ENCODE results near the gene DOK3. TPM values are rescaled to one million over a fixed set of nuclear protein-coding genes. Genes with fewer than 3 reads are reported as not detected.
"Not testable (repeated sequence)": the region's sequence is repeated elsewhere in the genome, so short reads cannot be mapped to it uniquely, and the experiment has no call there.

Gene DOK3
- total RNA-seq, 1 donor from 2014 or later, result 3.0 TPM

DNA sequence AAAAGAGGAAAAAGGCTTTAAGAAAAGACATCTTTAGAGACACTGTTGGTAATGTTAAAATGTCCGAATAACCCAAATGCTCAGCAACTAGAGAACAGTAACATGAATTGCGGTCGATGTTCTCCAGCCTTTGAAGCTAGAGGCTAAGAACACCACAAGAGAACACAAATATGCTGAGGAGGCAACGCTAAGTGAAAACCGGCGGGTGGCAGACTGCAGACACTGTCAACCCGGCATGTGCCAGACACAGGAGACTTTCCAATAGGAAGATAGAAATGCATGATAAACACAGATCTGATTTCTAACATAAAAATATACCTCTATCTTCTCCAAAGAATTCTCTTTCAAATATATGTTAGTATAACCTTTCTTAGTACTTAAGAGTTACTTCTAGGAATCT lies 25.5 kb upstream of the DOK3 start:
- no peak for DNase-seq

DNA sequence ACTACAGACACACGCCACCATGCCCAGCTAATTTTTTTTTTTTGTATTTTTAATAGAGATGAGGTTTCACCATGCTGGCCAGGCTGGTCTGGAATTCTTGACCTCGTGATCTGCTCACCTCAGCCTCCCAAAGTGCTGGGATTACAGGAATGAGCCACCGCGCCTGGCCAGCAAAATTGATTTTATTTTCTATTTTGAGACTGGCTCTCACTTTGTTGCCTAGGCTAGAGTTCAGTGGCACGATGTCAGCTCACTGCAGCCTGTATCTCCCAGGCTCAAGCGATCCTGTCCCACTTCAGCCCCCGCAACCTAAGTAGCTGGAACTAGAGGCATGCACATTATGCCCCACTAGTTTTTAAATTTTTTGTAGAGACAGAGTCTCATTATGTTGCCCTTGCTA lies 24.8 kb upstream of the DOK3 start:
- DNase-seq, result not testable (repeated sequence)

DNA sequence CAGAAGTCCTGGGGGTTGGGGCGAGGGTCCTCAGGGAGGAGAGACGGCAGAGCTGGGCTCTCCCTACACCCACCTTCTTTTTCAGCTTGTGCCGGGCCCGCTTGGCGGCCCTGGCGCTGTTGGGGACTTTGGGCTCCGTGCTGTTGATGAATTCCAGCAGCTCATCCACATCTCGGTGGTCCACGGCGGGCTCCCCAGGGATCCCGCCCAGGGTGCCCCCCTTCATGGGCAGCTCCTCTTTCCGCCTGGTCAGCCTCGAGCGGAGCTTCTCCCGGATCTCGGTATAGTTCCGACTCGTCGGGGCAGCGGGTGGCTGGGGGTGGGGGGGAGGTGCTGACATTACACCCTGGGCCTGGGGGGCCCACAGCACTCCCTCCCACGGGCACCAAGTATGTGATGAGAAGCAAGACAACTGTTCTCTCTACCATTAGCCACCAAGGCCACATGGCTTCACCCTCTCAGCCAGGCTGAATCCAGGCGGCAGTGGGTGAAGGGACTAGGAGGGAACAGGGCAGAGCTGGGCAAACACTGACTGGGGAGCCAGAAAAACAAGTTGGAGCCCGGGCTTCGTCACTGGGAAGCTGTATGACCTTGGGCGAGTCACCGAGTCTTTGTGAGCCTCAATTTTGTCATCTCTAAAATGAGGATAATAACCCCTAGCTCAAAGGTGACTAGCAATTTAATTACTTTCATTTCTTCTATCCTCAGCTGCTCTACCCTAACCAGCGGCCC lies 21.7 kb upstream of the DOK3 start:
- no peak for DNase-seq

- DNase-seq, result no peak
Observed at GRCh38 chr5:177530638-177531037, 21.0 kb upstream of the DOK3 start.

GRCh38 chr5:177529247-177530203 lies 19.9 kb upstream of the DOK3 start:
- DNase-seq, result no peak

DNA sequence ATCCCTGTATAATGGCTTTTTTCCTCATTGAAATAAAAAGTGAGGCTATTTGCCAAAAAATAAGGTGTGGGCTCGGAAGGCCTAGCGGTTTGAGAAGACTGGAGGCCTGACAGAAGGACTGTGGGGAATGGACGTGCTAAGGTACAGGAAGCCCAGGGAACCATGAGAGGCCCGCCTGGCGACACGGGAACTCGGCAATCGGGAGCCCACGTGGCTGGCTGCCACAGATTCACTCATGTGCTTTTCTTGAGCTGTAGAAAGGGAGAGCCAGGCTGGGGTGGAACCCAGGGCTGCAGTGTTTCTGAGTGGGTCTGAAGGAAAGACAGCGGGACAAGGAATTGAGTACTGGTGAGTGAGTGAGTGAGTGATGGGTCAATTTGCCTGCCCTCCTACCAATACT lies 19.0 kb upstream of the DOK3 start:
- DNase-seq, result no peak

DNA sequence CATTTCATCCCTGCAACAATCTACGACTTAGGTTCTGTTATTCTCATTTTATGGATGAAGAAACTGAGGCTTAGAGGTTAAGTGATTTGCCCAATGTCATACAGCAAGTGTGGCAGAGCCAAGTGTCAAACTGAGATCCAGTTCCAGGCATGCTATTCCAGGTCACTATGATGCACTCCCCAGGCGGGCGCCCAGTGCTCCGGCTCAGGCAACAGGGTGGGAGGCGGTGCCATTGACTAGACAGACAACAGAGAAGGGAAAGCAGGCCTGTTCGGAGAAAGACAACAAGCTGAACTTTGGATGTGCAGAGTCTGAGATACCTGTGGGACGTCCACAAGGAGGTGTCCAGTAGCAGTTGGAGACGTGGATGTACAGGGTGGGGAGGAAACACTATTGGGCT lies 18.0 kb upstream of the DOK3 start:
- no peak for DNase-seq

- DNase-seq, result no peak
Observed at GRCh38 chr5:177526791-177527190, 17.2 kb upstream of the DOK3 start.

GRCh38 chr5:177526191-177526590 lies 16.6 kb upstream of the DOK3 start:
- DNase-seq, result no peak

DNA sequence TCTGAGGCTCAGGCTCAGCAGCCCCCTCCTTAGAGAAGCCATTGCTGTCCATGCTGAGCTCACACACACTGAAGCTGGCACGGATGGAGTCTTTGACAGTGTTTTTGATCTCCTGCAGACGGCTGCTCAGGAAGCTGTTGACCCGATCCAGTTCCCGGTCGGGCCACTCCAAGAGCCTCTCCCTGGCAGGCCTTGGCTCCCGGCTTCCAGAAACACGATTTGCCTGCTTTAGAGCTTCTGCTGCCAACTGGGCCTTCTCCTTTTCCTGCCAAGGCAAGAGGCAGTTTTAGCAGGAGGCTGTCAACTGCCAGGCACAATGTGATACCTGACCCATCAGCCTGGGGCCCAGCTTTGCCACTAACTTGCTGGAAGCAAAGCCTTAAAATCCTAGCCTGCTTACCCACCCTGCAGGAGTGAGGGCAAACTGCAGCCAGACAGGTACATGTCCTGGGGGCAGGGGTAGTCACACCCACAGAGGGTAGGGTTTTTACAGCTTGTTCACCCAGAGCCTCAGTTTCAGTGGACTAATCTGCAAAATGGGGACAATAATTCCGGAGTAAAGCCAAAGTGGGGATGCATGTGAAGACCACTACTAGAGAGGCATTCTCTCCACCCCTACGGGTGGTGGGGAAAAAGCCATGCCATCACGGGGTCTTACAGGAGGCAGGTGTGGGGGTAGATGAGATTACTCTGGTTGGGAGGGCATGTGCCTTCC lies 15.5 kb upstream of the DOK3 start:
- DNase-seq, result no peak

DNA sequence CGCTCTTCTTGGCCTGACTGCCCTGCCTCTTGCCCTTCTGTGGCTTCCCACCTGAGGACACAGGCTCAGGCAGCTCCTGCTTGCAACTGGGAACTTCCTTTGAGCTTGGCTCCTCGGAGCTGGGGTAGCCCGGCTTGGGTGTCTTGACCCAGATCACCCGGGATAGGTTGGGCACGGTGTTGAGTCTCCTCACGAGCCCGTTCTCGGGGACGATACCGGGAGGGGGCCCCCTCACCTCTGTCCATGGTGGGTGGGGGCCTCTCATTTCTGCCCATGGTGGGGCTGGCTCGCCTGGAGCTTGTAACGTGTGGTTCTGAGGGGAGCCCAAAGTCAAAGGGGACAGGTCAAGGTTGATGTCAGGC lies 14.9 kb upstream of the DOK3 start:
- DNase-seq, result no peak

DNA sequence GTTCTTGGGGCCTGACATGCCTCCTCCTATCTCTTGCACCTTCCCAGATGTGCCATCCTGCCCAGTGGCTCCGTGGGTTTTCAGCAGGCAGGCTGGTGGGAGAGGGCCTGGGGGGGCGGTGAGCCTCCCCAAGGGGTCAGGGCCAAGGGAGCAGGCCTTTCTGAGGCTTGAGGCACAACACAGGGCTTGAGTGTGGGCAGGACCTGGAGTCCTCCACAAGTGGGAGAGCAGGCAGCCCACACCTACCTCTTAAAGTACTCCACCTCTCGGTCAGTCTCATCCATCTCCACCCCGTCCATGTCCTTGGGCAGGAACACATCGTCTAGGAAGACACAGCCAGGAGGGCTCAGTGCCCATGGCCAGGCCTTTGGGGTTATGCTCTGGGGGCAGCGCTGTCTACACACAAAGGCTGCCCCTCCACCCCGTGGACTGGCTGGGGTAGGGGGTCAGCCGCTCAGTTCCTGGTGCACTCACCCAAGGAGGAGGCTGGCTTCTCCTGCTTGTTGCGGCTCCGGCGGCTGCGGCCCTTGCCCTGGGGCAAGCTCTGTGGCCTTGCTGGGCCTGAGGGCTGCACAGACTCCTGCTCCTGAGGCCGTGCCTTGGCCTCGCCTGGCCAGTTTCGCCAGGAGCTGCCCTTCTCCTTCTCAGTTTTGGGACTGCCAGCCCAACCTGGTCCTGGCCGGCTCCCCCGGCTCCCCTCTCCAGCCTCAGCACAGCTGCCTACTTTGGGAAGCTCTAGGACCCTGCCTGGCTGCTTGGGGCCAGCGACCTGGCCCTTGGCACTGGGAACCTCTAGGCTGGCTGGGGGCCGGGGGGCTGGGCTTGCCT lies 14.3 kb upstream of the DOK3 start:
- DNase-seq, result no peak

DNA sequence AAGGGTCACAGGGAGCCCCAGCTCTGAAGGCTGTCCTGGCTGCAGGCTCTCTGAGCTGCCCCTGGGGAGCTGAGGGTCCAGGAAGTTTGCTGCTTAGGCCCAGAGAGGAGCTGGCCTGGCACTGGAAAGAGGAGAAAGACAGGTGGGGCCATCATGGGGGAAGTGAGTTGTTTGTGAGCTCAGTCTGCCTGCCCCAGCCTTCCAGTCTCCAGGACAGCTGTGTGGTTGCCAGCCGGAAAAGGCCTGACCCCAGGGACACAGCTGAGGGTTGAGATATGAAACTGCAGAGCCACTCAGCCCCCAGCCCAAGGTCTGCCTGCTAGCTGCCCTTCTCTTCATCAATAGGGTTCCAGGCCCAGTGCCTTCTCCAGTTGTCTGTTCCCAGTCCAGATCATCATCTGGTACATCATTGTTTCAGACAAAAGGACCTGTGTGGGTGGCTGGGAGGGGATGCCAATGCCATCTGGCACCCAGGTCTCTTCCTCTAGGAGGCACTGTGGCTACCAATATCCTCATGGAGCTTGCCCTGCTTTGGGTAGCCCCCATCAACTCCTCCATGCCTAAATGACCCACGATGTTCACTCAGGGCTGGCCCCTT lies 11.4 kb upstream of the DOK3 start:
- DNase-seq, result no peak

DNA sequence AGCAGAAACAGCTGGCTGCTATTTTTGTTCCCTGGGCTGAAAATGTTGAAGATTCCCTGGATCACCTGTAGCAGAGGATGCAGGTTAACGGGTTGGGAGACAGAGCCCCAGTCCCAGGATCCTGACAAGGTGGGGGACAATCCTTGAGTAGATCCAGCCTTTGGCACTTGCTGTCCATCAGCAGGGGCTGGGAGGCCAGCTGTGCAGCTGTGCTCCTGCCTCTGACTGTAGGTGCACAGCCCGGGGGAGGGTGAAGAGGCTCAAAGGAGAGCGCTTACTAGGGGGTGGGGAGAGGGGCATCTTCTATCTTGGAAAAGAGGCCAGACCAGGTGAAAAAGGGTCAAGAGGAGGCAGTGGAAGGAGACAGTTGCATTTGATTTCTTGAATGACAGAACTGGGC lies 10.6 kb upstream of the DOK3 start:
- DNase-seq, result no peak

GRCh38 chr5:177519463-177520235 lies 10.0 kb upstream of the DOK3 start:
- DNase-seq, result no peak

DNA sequence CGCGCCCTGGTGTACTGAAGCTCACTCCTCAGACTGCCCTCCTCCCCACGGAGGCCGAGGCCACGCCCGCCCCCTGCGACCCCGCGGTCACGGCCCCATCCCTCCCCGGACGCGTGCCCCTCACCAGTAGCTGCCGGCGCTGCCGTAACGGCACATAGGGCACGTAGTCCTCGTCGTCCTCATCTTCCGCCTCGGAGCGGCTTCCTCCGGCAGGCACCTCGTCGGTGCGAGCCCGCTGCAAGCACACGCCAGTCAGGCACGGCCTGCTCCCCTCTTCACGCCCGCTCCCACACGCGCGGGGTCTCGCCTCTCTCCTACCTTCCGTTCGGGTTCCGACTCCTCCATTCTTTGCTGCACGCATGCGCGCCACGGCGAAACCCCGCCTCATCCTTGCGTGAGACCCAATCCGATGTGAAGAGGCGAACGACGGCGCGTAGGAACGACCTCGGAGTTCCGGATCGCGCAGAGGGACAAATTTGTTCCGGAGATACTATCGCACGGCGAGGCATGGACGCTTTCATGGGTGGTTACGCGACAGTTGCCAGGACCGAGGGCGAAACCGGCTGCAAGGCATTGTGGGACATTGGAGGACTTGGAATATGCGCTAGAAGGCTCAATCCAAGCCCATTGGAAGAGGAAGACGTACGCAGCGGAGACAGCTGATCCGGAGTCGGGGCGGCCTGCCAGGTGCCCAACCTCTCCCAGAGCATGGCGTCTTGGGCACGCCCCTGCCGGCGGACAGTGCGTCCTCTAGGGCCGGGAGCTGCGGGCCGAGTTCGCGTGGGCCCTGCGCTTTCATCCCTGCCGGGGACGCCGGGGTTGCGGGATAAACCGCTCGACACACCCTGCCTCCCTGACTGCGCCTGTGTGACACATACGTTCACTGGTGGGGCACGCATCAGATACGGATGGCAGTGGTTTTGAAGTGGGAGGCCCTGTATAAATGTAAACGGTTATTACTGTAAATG lies 7.3 kb upstream of the DOK3 start, which contains the start of gene DDX41:
DDX41 (minus strand) TSS at position 361 of the 968 bp plus-strand sequence; CDS start at position 345, 16 bp downstream.
- DNase-seq, result peak; percentile 96

GRCh38 chr5:177515580-177515979 lies 6.0 kb upstream of the DOK3 start:
- DNase-seq, result no peak

DNA sequence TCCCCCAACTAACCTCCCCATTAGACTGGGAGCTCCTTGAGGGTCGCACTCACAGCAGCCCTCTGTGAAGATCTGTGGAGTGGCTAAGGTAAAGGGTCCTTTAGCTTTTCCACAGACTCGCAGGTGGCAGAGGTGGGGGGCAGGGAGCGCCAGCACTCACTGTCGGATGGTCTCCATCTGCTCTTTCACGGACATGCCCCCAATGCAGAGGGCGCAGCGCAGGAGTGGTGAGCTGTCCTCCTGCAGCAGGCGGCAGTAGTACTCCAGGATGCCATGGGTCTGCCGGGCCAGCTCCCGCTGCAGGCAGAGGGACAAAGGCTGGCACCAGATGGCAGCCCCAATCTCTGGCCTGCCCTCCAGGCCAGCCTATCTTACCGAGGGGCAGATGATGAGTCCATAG lies 4.9 kb upstream of the DOK3 start:
- no peak for DNase-seq

DNA sequence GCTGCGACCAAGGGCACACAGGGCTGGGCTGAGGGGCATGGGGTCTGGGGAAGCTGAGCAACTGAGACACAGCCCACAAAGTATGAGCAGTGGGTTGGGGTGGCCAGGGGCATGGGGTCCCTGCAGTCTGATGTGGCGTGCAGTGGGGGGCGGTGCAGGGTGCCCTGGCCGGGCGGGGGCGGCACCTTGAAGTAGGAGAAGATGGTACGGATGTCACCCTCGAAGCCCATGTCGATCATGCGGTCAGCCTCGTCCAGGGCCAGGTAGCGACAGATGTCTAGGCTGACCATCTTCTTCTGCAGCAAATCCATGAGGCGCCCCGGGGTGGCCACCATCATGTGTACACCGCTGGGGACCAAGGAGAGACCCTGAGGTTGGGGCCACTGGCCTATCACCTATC lies 3.9 kb upstream of the DOK3 start:
- no peak for DNase-seq

All from occipital lobe (tissue), 2 donors.